Keratinocyte (primary cell): ENCODE measurements around the gene RALY. TPM values are rescaled to one million over a fixed set of nuclear protein-coding genes. Genes with fewer than 3 reads are reported as not detected.
A peak's percentile ranks its signal among the peaks of the same experiment; 100 is the strongest.

Experiments used
- DNase-seq: peaks from one replicate; pipeline ENCODE4 v3.0.0-alpha.2; 2011; ENCODE audit warnings: low read depth, missing footprints, low spot score
- FAIRE-seq: peaks from 2 replicates; lab custom pipeline; 2011; peaks lifted over from hg19 to GRCh38; lab: Jason Lieb, UNC
- H2AFZ ChIP-seq: 2 replicates; pipeline ENCODE4 v1.6.0; 2012; ENCODE audit warnings: low read length, control low read depth, inconsistent platforms; ENCODE audit not compliant: control insufficient read depth
- H3K27ac ChIP-seq: 2 replicates; pipeline ENCODE4 v1.5.1; 2011; ENCODE audit warnings: low read length; ENCODE audit not compliant: control insufficient read depth, insufficient read depth
- H3K27me3 ChIP-seq: 3 replicates; pipeline ENCODE4 v1.6.0; 2011; ENCODE audit warnings: low read length; ENCODE audit not compliant: control insufficient read depth, insufficient read depth; ENCODE audit errors: extremely low read depth
- H3K36me3 ChIP-seq, 2 experiments: 2 replicates in 1 of 2; 3 replicates in 1 of 2; pipeline ENCODE4 v1.5.1; 2011; ENCODE audit warnings: low read length in 2 of 2, mild to moderate bottlenecking in 1 of 2; ENCODE audit not compliant: control insufficient read depth in 2 of 2, insufficient read depth in 2 of 2; ENCODE audit errors: extremely low read depth in 1 of 2
- H3K4me1 ChIP-seq: 3 replicates; pipeline ENCODE4 v1.5.1; 2011; ENCODE audit warnings: low read length; ENCODE audit not compliant: control insufficient read depth, insufficient read depth; ENCODE audit errors: extremely low read depth
- H3K4me2 ChIP-seq: 3 replicates; pipeline ENCODE4 v1.6.0; 2011; ENCODE audit warnings: low read depth, low read length; ENCODE audit not compliant: control insufficient read depth, insufficient read depth; ENCODE audit errors: extremely low read depth
- H3K4me3 ChIP-seq, 3 experiments: fragments of 200-600 bp in 1 of 3; sonication (generic) in 1 of 3; 2 replicates in 2 of 3; 3 replicates in 1 of 3; pipeline ENCODE4 v1.5.1; 2011 to 2016; ENCODE audit warnings: low read length in 3 of 3, mild to moderate bottlenecking in 3 of 3, control low read depth in 2 of 3, inconsistent platforms in 1 of 3, low read depth in 1 of 3, mixed read lengths in 1 of 3, mixed run types in 1 of 3, moderate library complexity in 1 of 3; ENCODE audit not compliant: control insufficient read depth in 2 of 3, insufficient read depth in 2 of 3; ENCODE audit errors: extremely low read depth in 1 of 3
- H3K79me2 ChIP-seq: 2 replicates; pipeline ENCODE4 v1.6.0; 2012; ENCODE audit warnings: low read length; ENCODE audit not compliant: control insufficient read depth, insufficient read depth
- H3K9ac ChIP-seq: 3 replicates; pipeline ENCODE4 v1.6.0; 2011; ENCODE audit warnings: low read length; ENCODE audit not compliant: control insufficient read depth, insufficient read depth; ENCODE audit errors: extremely low read depth
- H3K9me1 ChIP-seq: 3 replicates; pipeline ENCODE4 v1.6.0; 2011; ENCODE audit warnings: low read length; ENCODE audit not compliant: control insufficient read depth, insufficient read depth; ENCODE audit errors: extremely low read depth
- H3K9me3 ChIP-seq: 2 replicates; pipeline ENCODE4 v1.5.1; 2012; ENCODE audit warnings: low read depth, low read length; ENCODE audit not compliant: control insufficient read depth
- H4K20me1 ChIP-seq: 3 replicates; pipeline ENCODE4 v1.6.0; 2011; ENCODE audit warnings: low read length; ENCODE audit not compliant: control insufficient read depth, insufficient read depth; ENCODE audit errors: extremely low read depth
- EZH2 ChIP-seq: IDR thresholded peaks from one replicate; pipeline ENCODE4 v1.6.1; 2012; ENCODE audit warnings: inconsistent platforms, mild to moderate bottlenecking, low read length, moderate library complexity
- dilution Hi-C: fragments of 300-500 bp; cut with MboI; formaldehyde crosslinking; loops from one replicate; pipeline ENCODE4 v1.7.0; 2020; ENCODE audit warnings: low sequenced_read_pairs; ENCODE audit not compliant: extremely low pct_ligation_motif_present
- polyA plus RNA-seq, 5 experiments: library from polyadenylated mRNA; depleted of rRNA in 3 of 5; stranded (reverse) in 3 of 5; stranded (forward) in 1 of 5; unstranded in 1 of 5; fragments of >200 nt; gene quantifications; 1 replicate in 1 of 5; 2 replicates in 3 of 5; 3 replicates in 1 of 5; pipeline versions ENCODE4 v1.2.1 to v1.2.3, GENCODE V29; 2011 to 2012; ENCODE audit warnings: missing spikeins in 2 of 5, low read depth in 1 of 5, low replicate concordance in 1 of 5
- TF ChIP-seq, protein P1 (sequence below), 3 experiments: IDR thresholded peaks in 1 of 3; conservative IDR thresholded peaks in 1 of 3; optimal IDR thresholded peaks in 1 of 3; 2 replicates in 2 of 3; 3 replicates in 1 of 3; pipeline versions ENCODE3 to v1.5.1; 2011; ENCODE audit warnings: low read length in 3 of 3, mild to moderate bottlenecking in 3 of 3, moderate library complexity in 2 of 3, control low read depth in 1 of 3, inconsistent platforms in 1 of 3; ENCODE audit not compliant: insufficient read depth in 2 of 3; ENCODE audit errors: extremely low read depth in 1 of 3

RALY gene
- polyA plus RNA-seq, 1 donor (not counting 4 experiments of a cell fraction or from before 2014, with no cell fraction given): 118 TPM

DNA sequence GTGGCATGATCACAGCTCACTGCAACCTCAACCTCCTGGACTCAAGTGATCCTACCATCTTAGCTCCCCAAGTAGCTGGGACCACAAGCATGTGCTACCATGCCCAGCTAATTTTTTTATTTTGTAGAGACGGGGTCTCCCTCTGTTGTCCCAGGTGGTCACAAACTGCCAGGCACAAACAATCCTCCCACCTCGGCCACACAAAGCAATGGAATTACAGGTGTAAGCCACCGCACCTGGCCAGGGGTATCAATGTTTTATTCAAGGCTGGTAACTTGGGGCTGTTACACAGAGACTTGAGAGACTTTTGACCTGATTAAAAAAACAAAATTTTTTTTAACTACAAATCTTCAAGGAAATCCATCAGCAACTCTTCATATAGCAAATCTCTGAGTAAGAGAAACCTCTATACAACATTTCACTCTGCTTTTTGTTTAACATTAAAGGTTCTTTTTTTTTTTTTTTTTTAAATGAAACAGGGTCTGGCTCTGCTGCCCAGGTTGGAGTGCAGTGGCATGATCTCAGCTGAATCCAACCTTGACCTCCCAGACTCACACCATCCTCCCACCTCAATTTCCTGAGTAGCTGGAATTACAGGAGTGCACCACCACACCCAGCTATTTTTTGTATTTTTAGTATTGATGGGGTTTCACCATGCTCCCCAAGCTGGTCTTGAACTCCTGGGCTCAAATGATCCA, 112.4 kb downstream of the RALY start:
- Histone ChIP-seq H3K79me2 (peaks cover 95% of the 10 kb centered on the region), H3K9me1 (peaks cover 7% of the 10 kb centered on the region), H3K4me1 (peaks cover 26% of the 10 kb centered on the region), H4K20me1 (peaks cover 66% of the 10 kb centered on the region), H3K4me3 (no peak overlapping the region), H2AFZ (no peak overlapping the region), H3K9ac (no peak overlapping the region), H3K9me3 (no peaks in the 10 kb centered on the region), H3K36me3 (peaks cover 19 to 58% of the 10 kb centered on the region in 2 experiments), H3K27me3 (no peaks in the 10 kb centered on the region), H3K27ac (no peak overlapping the region), H3K4me2 (no peak overlapping the region)
- dilution Hi-C loops: no loop called here
- DNase-seq: no peak
- FAIRE-seq: no peak
- no peak for TF ChIP-seq EZH2
- TF ChIP-seq, protein P1, sequence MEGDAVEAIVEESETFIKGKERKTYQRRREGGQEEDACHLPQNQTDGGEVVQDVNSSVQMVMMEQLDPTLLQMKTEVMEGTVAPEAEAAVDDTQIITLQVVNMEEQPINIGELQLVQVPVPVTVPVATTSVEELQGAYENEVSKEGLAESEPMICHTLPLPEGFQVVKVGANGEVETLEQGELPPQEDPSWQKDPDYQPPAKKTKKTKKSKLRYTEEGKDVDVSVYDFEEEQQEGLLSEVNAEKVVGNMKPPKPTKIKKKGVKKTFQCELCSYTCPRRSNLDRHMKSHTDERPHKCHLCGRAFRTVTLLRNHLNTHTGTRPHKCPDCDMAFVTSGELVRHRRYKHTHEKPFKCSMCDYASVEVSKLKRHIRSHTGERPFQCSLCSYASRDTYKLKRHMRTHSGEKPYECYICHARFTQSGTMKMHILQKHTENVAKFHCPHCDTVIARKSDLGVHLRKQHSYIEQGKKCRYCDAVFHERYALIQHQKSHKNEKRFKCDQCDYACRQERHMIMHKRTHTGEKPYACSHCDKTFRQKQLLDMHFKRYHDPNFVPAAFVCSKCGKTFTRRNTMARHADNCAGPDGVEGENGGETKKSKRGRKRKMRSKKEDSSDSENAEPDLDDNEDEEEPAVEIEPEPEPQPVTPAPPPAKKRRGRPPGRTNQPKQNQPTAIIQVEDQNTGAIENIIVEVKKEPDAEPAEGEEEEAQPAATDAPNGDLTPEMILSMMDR (optimal IDR thresholded peaks at IDR 0.05 in 1 of 3, IDR thresholded peaks at IDR 0.05 in 1 of 3, conservative IDR thresholded peaks at IDR 0.05 in 1 of 3; ENCODE audit: extremely low read depth in 1 of 3, insufficient read depth in 2 of 3, low read length in 3 of 3): no peak

- H3K4me3 ChIP-seq: no peak overlapping the region
- H3K4me2 ChIP-seq: peak overlapping the region; percentile 22
- no peak for FAIRE-seq
- H3K4me1 ChIP-seq: peaks cover 26% of the 10 kb centered on the region
- H2AFZ ChIP-seq: no peak overlapping the region
- H3K9ac ChIP-seq: no peak overlapping the region
- TF ChIP-seq, protein P1 (optimal IDR thresholded peaks at IDR 0.05 in 1 of 3, IDR thresholded peaks at IDR 0.05 in 1 of 3, conservative IDR thresholded peaks at IDR 0.05 in 1 of 3; ENCODE audit: extremely low read depth in 1 of 3, insufficient read depth in 2 of 3, low read length in 3 of 3): no peak
- no peak for TF ChIP-seq EZH2
- no peak overlapping the region for H3K27ac ChIP-seq
- H3K79me2 ChIP-seq: peaks cover 84% of the 10 kb centered on the region
- no peaks in the 10 kb centered on the region for H3K27me3 ChIP-seq
- peaks cover 10 to 44% of the 10 kb centered on the region in 2 experiments for H3K36me3 ChIP-seq
- dilution Hi-C loops: no loop called here
- H3K9me3 ChIP-seq: no peaks in the 10 kb centered on the region
- H3K9me1 ChIP-seq: peaks cover 7% of the 10 kb centered on the region
- H4K20me1 ChIP-seq: peaks cover 65% of the 10 kb centered on the region
- DNase-seq: no peak
Measured at GRCh38 chr20:34108616-34109174, 115.0 kb downstream of the RALY start.
